NCI-H1105 treated with DMSO at 0.1 percent for 48 hours (cell line): ENCODE results near the gene NCAPG.

Experiments used
- DNase-seq: peaks from one replicate; lab custom pipeline; 2025; lab: John Stamatoyannopoulos, UW

Gene NCAPG

DNA sequence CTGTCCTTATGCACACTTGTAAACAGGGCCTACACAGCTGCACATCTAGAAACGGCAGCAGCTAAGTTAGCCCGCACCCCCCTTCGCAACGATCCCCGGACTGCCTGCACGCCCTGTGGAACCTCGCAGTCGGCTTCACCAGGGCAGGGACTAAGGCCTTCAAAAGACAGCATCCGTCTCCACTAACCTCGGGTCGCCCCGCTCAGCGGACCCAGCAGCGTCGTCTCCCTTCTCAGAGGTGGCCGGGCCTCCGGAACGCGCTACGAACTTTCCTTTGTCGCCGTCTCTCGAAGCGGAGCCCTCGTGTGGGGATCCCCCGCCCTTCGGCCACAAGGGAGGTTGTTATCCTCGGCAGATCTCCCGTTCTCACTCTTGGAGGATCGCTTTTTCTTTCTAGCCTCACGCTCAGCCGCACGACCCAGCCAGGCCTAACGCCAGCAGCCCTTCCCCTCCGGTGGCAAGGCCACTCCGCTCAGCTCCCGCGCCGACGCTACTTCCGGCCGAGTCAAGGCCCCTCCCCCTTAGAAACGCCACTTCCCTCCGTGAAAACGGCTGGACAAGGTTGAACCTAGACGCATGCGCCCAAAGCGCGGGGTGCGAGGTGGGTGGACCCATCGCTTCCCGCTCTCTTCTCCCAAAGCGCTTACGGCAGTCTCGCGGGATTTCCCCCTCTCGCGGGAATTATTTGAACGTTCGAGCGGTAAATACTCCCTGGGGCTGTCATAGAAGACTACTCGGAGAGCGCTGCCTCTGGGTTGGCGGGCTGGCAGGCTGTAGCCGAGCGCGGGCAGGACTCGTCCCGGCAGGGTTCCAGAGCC lies at the start of gene NCAPG, which contains the start of gene DCAF16:
TSS of gene NCAPG (plus strand) at position 720 of the 818 bp plus-strand sequence. CDS start 99 bp downstream, outside the sequence.
TSS of gene DCAF16 (minus strand) at position 498 of the 818 bp plus-strand sequence. CDS start 6,616 bp downstream, outside the sequence.
- peak; percentile 92 for DNase-seq

DNA sequence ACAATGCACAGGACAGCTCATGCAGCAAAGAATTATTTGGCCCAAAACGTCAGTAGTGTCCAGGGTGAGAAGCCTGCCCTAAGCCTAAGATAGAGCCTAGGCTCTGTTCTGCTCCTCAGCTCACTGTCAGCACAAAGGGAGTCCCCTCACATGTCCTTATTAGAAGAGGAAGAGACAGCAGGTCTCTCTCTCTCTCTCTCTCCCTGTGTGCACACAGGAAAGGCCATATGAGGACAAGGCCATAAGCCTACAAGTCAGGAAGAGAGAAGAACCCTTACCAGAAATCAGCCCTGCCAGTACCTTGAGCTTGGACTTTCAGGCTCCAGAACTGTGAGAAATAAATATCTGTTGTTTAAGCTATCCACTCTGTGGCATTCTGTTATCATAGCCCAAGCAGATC lies 49.7 kb upstream of the NCAPG start:
- no peak for DNase-seq

- no peak for DNase-seq
These were observed 48.1 kb upstream of the NCAPG start for GRCh38 chr4:17762726-17763125.

GRCh38 chr4:17763416-17763815 lies 47.4 kb upstream of the NCAPG start:
- no peak for DNase-seq

DNA sequence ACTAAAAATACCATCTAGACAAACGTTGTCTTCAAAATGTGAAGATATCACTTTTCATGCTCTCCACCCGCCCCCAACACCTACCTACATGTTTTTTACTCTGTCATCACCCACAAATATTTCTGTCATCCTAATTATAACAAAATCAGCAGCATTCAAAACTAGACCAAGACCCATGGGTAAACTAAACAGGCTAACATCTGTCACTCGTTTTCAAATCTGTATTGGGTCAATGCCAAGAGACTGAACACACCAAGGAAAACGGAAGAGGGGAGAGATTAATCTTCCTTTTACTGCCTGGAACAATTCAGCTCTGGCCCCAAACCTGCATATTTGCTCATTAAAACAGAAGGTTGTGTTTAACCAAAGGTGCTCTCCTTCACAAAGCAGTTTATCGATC lies 46.8 kb upstream of the NCAPG start:
- DNase-seq: no peak

- DNase-seq: no peak
These were observed 45.1 kb upstream of the NCAPG start for GRCh38 chr4:17765514-17766286.

DNA sequence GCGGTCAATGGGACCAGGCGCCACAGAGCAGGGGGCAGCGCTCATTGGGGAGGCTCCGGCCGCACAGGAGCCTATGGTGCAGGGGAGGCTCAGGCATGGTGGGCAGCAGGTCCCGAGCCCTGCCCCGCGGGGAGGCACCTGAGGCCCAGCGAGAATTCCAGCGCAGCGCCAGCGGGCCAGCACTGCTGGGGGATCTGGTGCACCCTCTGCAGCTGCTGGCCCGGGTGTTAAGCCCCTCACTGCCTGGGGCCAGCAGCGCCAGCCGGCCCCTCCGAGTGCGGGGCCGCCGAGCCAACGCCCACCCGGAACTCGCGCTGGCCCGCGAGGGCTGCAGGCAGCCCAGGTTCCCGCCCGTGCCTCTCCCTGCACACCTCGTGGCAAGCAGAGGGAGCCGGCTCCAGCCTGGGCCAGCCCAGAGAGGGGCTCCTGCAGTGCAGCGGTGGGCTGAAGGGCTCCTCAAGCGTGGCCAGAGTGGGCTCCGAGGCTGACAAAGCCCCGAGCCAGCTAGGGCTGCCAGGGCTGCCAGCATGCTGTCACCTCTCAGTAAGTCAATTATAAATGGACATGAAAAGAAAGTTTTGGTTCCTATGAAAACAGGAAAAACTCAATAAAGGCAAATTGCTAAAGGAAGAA lies 43.8 kb upstream of the NCAPG start:
- no peak for DNase-seq

GRCh38 chr4:17769406-17770174 lies 41.2 kb upstream of the NCAPG start:
- no peak for DNase-seq

DNA sequence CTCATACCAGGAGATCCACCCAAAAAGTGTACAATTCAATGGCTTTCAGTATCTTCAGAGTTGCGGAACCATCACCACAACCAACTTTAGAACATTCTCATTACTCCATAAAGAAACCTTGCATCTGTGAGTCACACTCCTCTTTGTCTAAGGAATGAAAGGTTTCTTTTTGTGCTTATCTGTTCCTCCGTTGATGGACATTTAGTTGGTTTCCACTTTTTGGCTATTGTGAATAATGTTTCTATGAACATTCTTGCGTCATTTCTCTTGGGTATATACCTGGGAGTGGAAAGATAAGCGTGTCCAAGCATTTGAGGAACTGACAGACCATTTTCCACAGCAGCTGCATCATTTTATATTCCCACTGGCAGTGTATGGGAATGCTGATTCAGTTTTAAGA lies 39.9 kb upstream of the NCAPG start:
- DNase-seq: no peak

DNA sequence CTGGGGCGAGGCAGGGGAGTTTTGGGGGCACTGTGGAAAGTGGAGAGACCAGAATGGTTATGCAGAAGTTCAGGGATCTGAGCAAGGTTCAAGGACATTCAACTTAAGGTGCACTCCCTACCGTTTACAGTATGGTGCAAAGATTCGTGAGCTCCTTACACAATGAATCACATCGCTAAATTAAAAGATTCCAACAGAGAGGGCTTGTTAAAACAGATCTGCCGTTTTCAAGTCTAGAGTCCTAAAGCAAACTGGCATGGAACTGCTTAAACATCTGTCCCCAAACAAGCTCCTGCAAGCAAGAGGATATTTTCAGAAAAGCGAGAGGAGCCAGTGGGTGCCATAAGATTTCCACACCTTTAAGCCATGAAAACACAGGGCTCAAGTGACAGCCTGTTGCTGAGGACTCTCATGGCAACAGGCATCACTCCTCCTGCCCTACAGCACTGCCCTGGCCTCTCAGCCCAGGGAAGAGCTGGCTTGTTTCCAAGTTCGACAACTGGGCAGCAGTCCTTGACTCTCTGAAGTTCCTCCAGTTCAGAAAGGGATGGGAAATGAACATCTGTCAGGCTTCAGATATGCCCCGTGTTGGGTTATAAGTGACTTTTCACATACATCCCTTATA lies 39.4 kb upstream of the NCAPG start:
- DNase-seq: peak; percentile 36

DNA sequence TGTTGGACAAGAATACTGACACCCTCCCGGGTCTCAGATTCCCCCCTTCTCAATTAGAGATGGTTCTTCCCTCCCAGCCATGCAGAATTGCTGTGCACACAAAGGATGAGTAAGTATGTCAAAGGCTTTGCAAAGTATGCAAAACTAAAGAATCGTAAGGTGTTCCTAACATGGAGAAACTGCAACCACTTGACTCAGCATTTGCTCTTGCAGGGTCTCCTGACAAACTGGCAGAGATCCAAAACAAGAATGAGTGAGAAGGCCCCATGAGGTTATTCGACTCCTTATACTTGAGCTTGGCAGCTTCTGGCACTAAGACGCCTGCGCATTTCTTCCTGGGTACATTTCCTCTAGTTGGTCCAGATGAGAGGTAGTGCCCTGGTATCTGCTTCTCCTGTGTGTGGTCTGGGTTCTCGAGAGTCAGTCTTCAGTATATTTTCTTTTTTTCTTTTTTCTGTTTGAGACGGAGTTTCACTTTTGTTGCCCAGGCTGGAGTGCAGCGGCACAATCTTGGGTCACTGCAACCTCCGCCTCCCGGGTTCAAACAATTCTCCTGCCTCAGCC lies 37.6 kb upstream of the NCAPG start:
- no peak for DNase-seq

DNA sequence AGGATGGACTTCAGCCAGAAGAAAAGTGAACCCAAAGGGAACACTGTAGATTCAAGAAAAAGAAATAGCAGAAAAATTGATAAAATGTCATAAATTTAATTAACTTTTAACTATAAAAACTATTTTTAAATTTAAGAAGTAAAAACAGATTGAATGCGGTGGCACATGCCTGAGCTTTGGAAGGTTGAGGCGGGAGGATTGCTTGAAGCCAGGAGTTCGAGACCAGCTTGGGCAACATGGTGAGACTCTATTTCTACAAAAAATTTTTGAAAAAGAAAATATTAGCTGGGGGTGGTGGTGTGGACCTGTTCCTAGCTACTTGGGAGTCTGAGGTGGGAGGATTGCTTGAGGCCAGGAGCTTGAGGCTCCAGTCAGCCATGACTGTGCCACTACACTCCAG lies 32.3 kb upstream of the NCAPG start:
- no peak for DNase-seq

DNA sequence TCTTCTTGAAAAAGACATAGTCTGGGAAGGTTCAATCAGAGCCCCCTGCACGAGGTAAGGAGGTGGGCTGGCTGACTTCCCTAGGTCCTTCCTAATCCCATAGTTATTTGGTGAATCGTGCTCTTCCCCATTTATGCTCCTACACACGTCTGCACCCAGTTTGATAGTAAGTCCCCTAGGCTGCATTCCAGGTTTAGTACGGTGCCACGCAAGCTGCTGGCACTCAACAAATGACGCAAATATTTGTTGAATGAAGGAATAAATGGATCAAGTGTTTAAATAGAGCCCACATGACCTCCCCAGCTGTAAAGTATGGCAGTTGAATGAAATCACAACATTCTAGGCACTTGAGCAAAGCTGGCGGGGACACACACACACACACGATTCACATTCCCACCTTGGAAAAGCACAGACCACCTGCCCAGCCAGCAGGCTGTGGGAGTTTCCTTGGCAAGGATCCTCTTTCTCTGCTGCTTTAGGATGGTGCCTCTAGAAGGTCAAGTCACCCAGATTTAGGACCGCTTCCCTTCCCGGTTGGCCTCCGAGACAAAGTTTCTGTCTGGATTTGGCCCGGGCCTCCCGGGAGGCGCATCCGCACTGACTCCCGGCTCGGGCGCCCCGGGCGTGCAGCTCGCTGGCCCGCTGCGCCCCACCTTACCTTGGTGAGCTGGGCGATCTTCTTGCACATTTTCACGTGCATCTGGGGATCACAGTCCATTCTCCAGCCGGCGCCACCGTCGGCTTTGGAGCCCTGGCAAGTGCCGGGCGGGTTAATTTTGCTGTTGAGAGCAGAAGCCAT lies 30.1 kb upstream of the NCAPG start:
- DNase-seq: peak; percentile 61

DNA sequence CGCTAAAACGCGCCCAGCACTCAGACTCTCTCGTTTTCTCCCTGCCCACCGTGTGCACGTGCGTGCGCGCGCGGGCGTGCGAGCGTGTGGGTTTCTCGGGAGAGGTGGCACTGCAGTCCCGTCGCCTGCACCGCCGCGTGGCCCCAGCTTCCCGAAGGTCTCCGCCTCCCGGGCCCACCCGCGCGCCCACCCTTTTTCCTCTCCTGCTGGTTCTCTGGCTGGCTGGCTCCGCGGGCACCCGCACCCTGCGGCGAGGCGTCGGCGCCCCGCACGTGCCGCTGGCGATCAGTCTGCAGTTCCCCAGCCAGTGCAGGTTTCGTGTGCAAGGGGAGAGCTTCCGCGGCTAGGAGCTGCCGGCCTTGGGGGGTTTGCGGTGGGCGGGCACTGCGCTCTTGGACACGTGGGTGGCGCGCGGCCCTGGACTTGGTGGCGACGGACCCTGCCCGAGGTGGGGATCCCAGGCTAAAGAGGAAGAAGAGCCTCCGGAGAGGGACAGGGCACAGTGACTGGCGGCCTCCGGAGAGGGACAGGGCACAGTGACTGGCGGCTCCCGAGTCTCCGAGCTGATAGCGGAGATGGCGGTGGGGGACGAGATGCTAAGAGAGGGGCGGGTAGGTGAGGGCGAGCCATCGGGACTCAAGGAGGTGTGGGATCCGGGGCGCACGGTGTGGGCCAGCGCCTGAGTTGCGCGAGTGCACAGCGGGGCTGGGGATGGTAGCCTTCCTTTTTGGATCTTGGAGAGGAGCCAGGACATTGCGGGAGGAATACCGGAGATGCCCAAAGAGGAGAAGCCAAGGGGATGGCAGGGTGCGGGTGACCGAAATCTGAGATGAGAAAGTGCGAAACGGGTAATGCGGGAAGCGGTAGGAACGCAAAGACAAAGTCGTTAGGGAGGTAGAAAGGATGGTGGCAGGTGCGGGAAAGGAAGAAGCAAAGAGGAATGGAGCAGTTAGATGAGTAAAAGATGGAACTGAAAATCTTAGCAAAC lies 29.2 kb upstream of the NCAPG start, which contains the start of gene FAM184B:
TSS of gene FAM184B (minus strand) at position 322 of the 988 bp plus-strand sequence. CDS start 322 bp downstream, outside the sequence.
- DNase-seq: no peak

DNA sequence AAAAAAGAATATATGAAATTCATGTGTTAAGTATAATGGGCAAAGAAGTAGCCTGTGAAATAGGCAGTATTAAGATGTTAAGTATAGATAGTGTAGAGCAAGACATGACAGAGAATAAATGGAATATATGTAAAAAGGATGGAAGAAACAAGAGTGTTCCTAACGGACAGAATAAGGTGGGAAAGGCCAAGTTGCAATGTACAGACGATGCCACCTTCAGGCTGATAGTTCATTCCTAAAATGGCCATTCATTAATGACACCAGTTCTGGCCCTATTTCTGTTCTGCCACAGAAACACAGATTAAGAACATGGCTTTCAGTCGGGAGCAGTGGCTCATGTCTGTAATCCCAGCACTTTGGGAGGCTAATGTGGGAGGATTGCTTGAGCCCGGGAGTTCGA lies 24.9 kb upstream of the NCAPG start:
- peak; percentile 7 for DNase-seq

- DNase-seq: no peak
These were observed 24.2 kb upstream of the NCAPG start for GRCh38 chr4:17786567-17786966.

GRCh38 chr4:17787315-17787714 lies 23.5 kb upstream of the NCAPG start:
- no peak for DNase-seq

DNA sequence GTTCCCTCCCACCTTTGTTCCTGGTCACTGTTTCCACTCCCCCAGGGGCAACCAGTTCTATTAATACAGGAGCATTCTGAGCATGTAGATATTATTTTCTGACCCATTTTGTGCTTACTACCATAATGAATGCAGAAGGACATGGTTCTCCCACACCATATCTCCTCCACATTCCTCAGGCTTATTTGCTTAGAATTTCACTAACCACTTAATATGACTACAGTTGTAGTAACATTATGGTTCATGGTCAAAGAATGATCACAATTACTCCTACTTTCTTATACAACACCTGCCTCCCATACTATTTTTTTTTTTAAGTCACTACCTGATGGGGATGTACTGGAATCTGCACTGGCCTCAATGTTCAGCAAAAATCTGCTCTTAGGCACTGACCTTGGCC lies 21.8 kb upstream of the NCAPG start:
- no peak for DNase-seq

- no peak for DNase-seq
These were observed 16.0 kb upstream of the NCAPG start for GRCh38 chr4:17794730-17795129.
